GM21529 (cell line): ENCODE data around the gene OVAAL.

Source experiments
- ATAC-seq: cut with Tn5 transposase; IDR thresholded peaks from one replicate; pipeline ENCODE4 v1.9.1; 2021; ENCODE audit not compliant: unreplicated experiment

Gene OVAAL

GRCh38 chr1:180603223-180603849 is 44.6 kb downstream of the OVAAL start:
- ATAC-seq, result no peak

- no peak for ATAC-seq
Observed at GRCh38 chr1:180603850-180604226, 45.1 kb downstream of the OVAAL start.

- no peak for ATAC-seq
Observed at GRCh38 chr1:180606155-180606554, 47.4 kb downstream of the OVAAL start.

- no peak for ATAC-seq
Observed at GRCh38 chr1:180609643-180610555, 51.1 kb downstream of the OVAAL start.

- no peak for ATAC-seq
Observed at GRCh38 chr1:180610556-180611015, 51.8 kb downstream of the OVAAL start.

GRCh38 chr1:180611016-180611930 is 52.5 kb downstream of the OVAAL start:
- ATAC-seq, result no peak

- no peak for ATAC-seq
Observed at GRCh38 chr1:180612632-180613031, 53.9 kb downstream of the OVAAL start.

- ATAC-seq, result no peak
Observed at GRCh38 chr1:180614730-180615129, 56.0 kb downstream of the OVAAL start.

GRCh38 chr1:180615493-180616290 is 56.9 kb downstream of the OVAAL start:
- ATAC-seq, result no peak
